Measurements from ENCODE around the gene TXNDC9. TPM values are rescaled to one million over a fixed set of nuclear protein-coding genes. Genes with fewer than 3 reads are reported as not detected.
"Not testable (repeated sequence)": the region's sequence is repeated elsewhere in the genome, so short reads cannot be mapped to it uniquely, and the experiment has no call there.

Gene TXNDC9
- total RNA-seq, 4 donors from 2014 or later: 27.6 to 46.5 (median 35.4) TPM

DNA sequence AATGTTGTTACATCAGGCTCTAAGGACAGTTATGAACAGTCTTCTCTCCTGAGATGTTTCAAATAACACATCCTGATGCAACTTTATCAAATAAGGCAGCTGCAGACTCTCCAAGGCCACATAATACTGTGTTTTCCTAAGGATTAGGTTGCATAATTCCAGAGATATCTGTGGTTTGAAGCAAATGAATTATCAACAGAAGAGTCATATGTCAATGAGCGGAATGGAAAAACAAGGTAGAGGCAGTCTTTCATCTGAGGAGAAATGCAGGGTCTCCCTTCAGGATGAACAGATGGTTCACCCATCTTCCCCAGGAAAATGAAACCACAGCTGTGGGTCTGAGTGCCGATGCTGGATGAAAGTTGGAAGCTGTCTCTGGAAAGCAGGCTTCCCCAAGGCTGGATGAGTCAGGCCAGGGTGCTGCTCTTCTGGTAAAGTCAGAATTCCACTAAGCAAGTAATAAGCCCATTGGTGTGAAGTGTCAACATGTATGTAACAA lies 57.3 kb downstream of the TXNDC9 start:
- DNase-seq (ENCODE audit: low spot score): no peak
- TF ChIP-seq CTCF (IDR thresholded peaks at IDR 0.05): no peak
- ATAC-seq (ENCODE audit: low FRiP score): no peak

DNA sequence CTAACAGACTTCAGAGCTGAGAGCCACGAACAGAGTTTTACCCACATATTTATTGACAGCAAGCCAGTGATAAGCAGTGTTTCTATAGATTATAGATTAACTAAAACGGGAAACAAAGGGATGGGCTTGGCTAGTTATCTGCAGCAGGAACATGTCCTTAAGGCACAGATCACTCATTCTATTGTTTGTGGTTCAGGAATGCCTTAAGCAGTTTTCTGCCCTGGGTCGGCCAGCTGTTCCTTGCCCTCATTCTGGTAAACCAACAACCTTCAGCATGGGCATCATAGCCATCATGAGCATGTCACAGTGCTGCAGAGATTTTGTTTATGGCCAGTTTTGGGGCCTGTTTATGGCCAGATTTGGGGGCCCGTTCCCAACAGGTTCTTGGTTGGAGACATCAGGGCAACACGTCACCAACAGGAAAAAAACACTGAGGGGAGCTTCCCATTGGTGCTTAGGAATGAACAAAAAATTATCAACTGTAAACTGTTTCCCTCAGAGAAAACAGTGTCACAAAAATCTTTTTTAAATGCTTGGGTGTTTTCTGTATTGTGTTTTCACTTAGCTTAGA lies 57.9 kb downstream of the TXNDC9 start:
- not testable (repeated sequence) for ATAC-seq (ENCODE audit: low FRiP score); DNase-seq (ENCODE audit: low spot score)

DNA sequence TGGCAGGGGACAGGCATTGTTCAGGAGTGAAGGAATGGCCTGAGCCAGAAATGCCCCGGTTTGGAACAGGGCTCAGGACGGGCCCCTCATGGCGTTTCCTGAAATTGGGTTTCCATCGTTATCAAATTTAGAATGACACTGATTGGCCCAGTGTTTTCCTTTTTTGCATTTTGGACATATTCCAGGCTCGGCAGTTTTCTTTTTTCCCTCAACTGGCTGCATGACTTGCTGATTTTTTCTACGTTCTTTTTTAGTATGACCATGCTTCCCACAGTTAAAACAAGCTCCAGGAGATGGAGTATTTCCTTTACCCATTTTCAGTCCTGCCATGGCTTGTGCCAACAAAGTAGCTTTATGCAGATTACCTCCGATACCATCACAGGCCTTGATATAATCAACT lies 60.3 kb downstream of the TXNDC9 start:
- ATAC-seq (ENCODE audit: low FRiP score) (no peak), DNase-seq (ENCODE audit: low spot score) (no peak)
- TF ChIP-seq CTCF (IDR thresholded peaks at IDR 0.05): no peak

Other genes starting within 250 kb of the TXNDC9 start
- gene C2orf15, start 194.6 kb downstream of the TXNDC9 start, total RNA-seq: 1 to 10 TPM in 1 of 4 donors, under 1 TPM in 2, not detected in 1; 0.69 to 1.3 (median 0.95) TPM
- 10 to 100 TPM in 2 of 4 donors, 1 to 10 TPM in 2; 4.7 to 19.5 (median 8.5) TPM for gene TSGA10, start 181.4 kb downstream of the TXNDC9 start, total RNA-seq
- gene LIPT1, start 181.4 kb downstream of the TXNDC9 start, total RNA-seq: 10 to 100 TPM in 1 of 4 donors, 1 to 10 TPM in 3; 3.4 to 13.4 (median 7.0) TPM
- 10 to 100 TPM; 15.3 to 38.3 (median 24.1) TPM for gene MITD1, start 155.3 kb downstream of the TXNDC9 start, total RNA-seq
- 10 to 100 TPM; 18.4 to 22.6 (median 21.2) TPM for gene MRPL30, start 155.1 kb downstream of the TXNDC9 start, total RNA-seq
- not detected for gene LYG2, start 80.7 kb downstream of the TXNDC9 start, total RNA-seq
- 1 to 10 TPM in 3 of 4 donors, not detected in 1; 1.0 to 1.1 (median 1.1) TPM for gene LYG1, start 35.1 kb downstream of the TXNDC9 start, total RNA-seq
- 10 to 100 TPM; 30.1 to 78.1 (median 36.4) TPM for gene EIF5B, start 1.1 kb upstream of the TXNDC9 start, total RNA-seq
- gene REV1, start 153.7 kb upstream of the TXNDC9 start, total RNA-seq: 10 to 100 TPM; 33.5 to 76.1 (median 51.5) TPM